Limb (tissue), 2 donors: ENCODE results near the gene CCND2.
A peak's percentile ranks its signal among the peaks of the same experiment; 100 is the strongest.

Source experiments
- DNase-seq, 2 donors: peaks; one replicate each; pipeline ENCODE4 v3.0.0-alpha.2; 2016; ENCODE audit errors: extremely low spot score in 2 of 2

CCND2 gene

GRCh38 chr12:4289998-4290790, 16.6 kb downstream of the CCND2 start:
- peak in 1 of 2 donors; percentile 26 for DNase-seq

GRCh38 chr12:4292341-4293073, 18.9 kb downstream of the CCND2 start:
- DNase-seq: peak in 1 of 2 donors; percentile 61

DNA sequence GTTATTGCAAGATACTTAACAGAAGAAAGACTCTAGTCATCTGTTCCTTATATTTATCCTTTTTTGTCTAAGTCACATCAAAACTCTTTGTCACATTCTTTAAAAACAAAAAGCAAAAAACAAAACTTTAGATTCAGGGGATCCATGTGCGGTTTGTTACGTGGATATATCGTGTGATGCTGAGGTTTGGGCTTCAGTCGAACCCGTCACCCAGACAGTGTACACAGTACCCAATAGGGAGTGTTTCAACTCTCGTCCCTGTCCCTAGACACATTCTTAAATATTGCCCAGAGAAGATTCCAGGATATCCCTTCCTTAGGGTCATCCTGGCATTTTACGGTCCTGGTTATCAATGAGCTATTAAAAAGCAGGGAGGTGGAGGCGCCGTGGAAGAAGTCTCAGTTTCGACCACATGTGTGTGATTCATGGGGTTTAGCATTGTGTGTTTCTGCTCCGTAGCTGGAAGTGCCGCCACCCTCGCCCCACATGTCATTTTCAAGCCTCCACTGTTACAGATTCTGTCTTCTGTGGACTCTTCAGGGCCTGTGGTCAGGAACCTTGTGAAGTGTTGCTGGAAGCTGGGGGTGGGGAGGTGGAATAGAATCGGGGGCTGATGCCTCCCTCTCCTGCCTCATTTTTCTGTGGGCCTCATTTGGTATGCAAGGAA, 19.9 kb downstream of the CCND2 start:
- peak in 1 of 2 donors; percentile 29 for DNase-seq

GRCh38 chr12:4293966-4294505, 20.5 kb downstream of the CCND2 start:
- peak in 1 of 2 donors; percentile 40 for DNase-seq

- DNase-seq: peak in 1 of 2 donors; percentile 6
Observed at GRCh38 chr12:4296751-4297150, 23.2 kb downstream of the CCND2 start.

GRCh38 chr12:4297617-4298016, 24.1 kb downstream of the CCND2 start:
- DNase-seq: peak in 1 of 2 donors; percentile 12

- no peak for DNase-seq
Observed at GRCh38 chr12:4300883-4301282, 27.3 kb downstream of the CCND2 start.

DNA sequence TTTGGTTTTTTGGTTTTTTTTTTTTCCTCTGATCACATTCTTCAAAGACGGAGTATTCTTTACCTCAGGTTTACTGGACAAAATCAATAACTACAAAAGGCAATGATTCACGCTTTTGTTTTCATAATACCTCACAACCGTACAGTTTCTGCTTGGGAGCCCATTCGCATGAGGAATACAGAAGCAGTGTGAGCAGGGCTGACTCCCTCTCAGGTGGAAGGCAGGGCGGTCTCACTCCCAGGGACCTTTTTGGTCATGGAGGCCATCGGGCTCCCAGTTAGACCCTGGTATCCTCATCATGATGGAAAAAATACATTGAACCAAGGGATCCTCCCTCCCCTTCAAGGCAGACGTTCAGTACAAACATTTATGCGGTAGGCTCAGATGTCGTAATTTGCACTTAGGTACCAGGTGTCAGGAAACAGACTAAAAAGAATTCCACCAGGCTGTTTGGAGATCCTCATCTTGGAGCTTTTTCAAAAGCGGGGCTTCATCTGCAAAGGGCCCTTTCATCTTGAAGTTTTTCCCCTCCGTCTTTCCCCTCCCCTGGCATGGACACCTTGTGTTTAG, 28.5 kb downstream of the CCND2 start:
- DNase-seq: no peak

GRCh38 chr12:4302881-4303280, 29.3 kb downstream of the CCND2 start:
- DNase-seq: no peak

DNA sequence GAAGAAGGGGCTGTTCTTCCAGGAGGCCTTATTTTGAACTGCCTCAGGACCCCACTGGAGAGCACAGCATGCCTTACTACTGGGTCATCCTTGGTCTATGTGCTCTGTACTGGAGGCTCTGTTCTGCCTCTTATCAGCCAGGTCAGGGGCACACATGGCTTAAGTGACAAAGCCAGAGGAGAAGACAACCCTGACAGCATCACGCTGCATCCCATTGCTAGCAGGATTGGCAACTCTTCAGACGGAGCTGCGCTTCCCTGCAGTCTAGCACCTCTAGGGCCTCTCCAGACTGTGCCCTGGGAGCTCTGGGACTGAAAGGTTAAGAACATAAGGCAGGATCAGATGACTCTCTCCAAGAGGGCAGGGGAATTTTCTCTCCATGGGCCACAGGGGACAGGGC, 30.2 kb downstream of the CCND2 start:
- no peak for DNase-seq

DNA sequence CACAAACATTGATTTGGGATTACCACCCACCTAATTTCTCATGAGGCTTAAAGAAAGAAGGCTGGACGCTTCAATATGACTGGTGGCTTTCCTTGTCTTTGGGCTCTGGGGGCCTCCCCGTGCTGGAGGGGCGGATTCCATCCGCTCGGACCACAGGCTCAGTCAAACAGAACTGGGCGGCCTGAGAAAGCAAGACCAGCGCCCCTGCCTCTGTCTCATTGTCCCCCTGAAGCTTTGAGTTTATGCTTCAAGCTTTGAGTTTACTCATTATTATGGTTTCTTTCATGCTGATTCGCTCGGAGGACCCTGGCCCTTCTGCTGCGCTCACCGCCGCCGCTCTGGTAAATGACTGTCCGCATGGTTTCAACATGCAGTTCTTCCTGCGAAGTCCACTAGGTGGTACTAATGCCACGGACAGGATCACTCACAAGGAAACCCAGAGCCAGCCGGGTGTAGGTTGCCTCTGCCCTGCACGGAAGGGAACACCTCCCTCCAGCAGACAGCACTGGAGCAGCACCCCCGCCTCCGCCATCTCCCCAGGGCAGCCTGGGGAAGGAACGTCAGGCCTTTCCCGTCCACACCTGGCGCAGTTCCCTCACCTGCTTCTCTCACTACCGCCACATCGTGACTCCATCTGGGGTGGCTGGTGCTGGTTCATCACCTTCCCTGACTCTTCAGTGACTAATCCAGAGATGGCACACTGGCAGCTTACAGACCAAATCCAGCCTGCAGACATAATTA, 34.2 kb downstream of the CCND2 start:
- peak; percentile 59 to 77 for DNase-seq

DNA sequence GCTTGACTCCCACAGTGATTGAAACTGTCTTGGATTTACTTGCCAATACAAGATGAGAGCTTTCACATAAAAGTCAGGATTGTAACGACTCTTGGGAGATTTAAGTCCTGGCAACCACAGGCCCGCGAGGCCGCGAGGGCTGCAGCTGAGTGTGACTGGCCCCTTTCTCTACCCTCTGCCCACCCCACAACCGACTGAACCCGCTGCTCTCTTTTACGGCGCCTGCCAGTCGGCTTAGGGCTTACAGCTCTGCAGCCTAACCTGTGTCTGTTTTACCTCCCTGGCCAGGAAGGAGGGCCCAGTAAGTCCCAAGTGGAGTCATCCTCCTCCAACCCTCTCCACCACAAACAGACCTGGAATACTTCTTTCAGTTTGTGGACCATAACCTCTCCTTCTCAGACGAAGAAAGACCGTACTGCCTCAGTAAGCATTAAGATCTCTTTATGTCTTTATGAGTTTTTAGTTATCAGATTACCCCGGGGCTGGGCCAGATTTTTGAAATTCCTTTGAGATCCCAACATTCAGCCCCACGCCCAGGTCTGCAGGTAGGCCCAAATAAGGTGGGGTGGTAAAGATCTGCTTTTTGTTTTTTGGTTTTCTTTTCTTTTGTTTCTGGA, 34.9 kb downstream of the CCND2 start:
- DNase-seq: no peak

DNA sequence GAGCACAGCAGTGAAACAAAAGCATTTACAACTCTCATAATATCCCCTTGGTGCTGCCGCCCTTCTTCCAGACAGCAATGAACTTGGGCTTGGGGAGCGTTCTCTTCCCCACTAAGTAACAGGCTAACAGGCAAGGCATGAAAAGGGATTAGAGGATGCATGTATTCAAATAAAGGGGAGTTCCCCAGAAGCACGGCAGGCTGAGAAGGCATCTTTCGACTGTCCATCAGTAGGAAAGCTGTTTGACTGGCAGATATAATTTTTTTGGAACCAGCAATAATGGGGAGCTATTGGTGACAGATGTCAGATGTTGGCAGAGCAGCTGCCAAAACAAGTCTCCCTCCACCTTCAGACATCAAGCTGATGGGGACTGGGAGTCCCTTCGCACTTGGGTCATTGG, 38.2 kb downstream of the CCND2 start:
- no peak for DNase-seq

- DNase-seq: no peak
Observed at GRCh38 chr12:4312251-4312650, 38.7 kb downstream of the CCND2 start.

- no peak for DNase-seq
Observed at GRCh38 chr12:4320497-4320852, 46.9 kb downstream of the CCND2 start.

DNA sequence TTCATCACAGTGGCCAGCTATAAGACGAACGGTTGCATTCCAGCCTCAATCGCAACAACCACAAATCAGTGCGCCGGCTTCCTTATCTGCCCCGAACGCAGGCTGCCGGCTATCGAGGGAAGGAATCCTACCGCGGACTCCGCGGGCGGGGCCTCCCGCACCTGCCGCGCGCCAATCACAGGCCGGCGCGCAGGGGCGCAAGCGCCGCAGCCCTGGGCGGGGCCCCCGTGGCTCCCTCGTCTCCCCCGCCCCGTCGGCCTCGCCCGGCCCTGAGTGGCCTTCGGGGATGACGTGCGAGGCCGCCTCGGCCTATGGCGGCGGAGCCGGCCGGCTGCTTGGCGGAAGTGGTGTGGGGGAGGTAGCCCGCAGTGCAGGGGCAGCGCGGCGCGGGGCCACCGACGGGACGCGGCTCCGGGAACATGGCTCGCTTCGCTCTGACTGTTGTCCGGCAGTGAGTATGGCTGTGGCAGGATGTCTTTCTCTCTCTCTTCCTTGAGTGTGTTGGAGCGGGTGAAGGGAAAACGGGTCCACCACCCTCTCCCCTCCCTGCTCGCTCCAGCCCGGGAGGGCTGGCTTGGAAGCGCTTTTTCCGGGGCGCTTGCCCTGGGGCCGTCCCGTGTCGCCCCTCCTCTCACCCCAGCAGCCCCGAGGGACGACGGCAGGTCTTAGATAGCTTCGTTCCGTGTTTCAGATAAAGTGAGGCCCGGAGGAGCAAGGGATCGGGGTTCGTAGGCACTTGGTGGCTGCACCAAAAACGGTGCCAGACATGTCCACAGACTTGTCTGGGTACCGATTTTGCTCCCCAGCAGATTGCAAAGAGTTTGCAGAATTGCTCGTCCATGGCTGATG, 47.5 kb downstream of the CCND2 start, which contains the start of gene TIGAR:
Gene TIGAR (plus strand): TSS at position 361 of the 849 bp plus-strand sequence. CDS start 59 bp downstream, at position 420.
- peak; percentile 94 to 96 for DNase-seq

DNA sequence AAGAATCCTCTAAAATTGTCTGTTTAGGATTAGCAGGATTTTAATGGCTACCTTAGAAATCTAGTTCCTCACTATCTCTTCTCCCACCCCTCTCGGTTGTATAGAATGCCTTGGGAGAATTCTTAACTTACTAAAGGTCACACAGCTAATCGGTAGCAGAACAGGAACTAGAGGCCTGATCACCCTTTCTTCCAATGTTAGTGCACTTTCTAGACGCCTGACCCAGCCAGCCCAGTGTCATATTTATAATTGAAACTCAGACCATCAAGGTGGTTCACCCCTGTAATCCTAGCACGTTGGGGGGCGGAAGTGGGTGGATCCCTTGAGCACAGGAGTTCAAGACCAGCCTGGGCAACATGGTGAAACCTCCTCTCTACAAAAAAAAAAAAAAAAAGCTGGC, 49.2 kb downstream of the CCND2 start:
- no peak for DNase-seq
